OCI-LY7 (cell line): ENCODE data around the gene CEP19. TPM values are rescaled to one million over a fixed set of nuclear protein-coding genes. Genes with fewer than 3 reads are reported as not detected.
"Not testable (repeated sequence)": the region's sequence is repeated elsewhere in the genome, so short reads cannot be mapped to it uniquely, and the experiment has no call there.

Experiments used
- BruUV-seq: library from RNA; stranded (reverse); fragments of 400-500 nt; replicated peaks from 2 replicates; lab custom pipeline; 2021; lab: Mats Ljungman, UMichigan
- CTCF ChIA-PET: fragments of 300-600 bp; sonication (Branson Sonifier 250); formaldehyde crosslinking; loops from one replicate; lab custom pipeline; 2022; ENCODE audit warnings: antibody characterized with exemption; ENCODE audit not compliant: unreplicated experiment; lab: Charles Lee
- POLR2A ChIA-PET: fragments of 300-600 bp; sonication (Branson Sonifier 250); formaldehyde crosslinking; loops from one replicate; lab custom pipeline; 2022; ENCODE audit warnings: antibody characterized with exemption; lab: Charles Lee
- DNase-seq: peaks from one replicate; pipeline ENCODE4 v3.0.0-alpha.2; 2015; ENCODE audit warnings: low spot score
- H2AFZ ChIP-seq: fragments of 200-600 bp; sonication (generic), shearing (Covaris generic); 2 replicates; pipeline ENCODE4 v1.6.1; 2014; ENCODE audit warnings: mild to moderate bottlenecking, antibody characterized with exemption, low read length, moderate library complexity
- H3K27ac ChIP-seq: fragments of 200-600 bp; sonication (generic); 2 replicates; pipeline ENCODE4 v1.5.1; 2014; ENCODE audit warnings: mixed run types, low read depth, mild to moderate bottlenecking, moderate library complexity, low read length, inconsistent platforms; ENCODE audit not compliant: poor library complexity, severe bottlenecking
- H3K36me3 ChIP-seq: fragments of 200-600 bp; sonication (generic); 2 replicates; pipeline ENCODE4 v1.6.1; 2014; ENCODE audit warnings: mild to moderate bottlenecking, antibody characterized with exemption, low read length, moderate library complexity, mixed read lengths; ENCODE audit not compliant: insufficient read depth
- H3K4me1 ChIP-seq: fragments of 200-600 bp; sonication (generic); 2 replicates; pipeline ENCODE4 v1.5.1; 2014; ENCODE audit warnings: mild to moderate bottlenecking, low read length; ENCODE audit not compliant: insufficient read depth, poor library complexity, severe bottlenecking
- H3K4me2 ChIP-seq: fragments of 200-600 bp; sonication (generic); 2 replicates; pipeline ENCODE4 v1.6.1; 2014; ENCODE audit warnings: mild to moderate bottlenecking, low read length
- H3K4me3 ChIP-seq: fragments of 200-600 bp; sonication (generic); 2 replicates; pipeline ENCODE4 v1.5.1; 2014; ENCODE audit warnings: mild to moderate bottlenecking, low read depth, low read length; ENCODE audit not compliant: poor library complexity, severe bottlenecking
- H3K79me2 ChIP-seq: fragments of 200-600 bp; sonication (generic); 2 replicates; pipeline ENCODE4 v1.6.1; 2016; ENCODE audit warnings: low read depth, mild to moderate bottlenecking, low read length, moderate library complexity, mixed read lengths; ENCODE audit not compliant: insufficient read depth
- H3K9me2 ChIP-seq: fragments of 200-600 bp; sonication (generic); 2 replicates; pipeline ENCODE4 v1.6.1; 2016; ENCODE audit warnings: mild to moderate bottlenecking, low read length, mixed read lengths; ENCODE audit not compliant: insufficient read depth
- H3K9me3 ChIP-seq: fragments of 200-600 bp; sonication (generic); 2 replicates; pipeline ENCODE4 v1.6.1; 2014; ENCODE audit warnings: mild to moderate bottlenecking, mixed run types, low read length, mixed read lengths
- H4K20me1 ChIP-seq: fragments of 200-600 bp; sonication (generic); 2 replicates; pipeline ENCODE4 v1.6.1; 2014; ENCODE audit warnings: mild to moderate bottlenecking, antibody characterized with exemption, low read length, moderate library complexity, mixed read lengths; ENCODE audit not compliant: insufficient read depth
- EZH2phosphoT487 ChIP-seq: fragments of 200-600 bp; sonication (generic); IDR thresholded peaks from 2 replicates; pipeline ENCODE4 v1.6.1; 2018; ENCODE audit warnings: low read depth, borderline replicate concordance, mild to moderate bottlenecking, mixed run types, antibody characterized with exemption, low read length, moderate library complexity, mixed read lengths
- intact Hi-C: fragments of 100-400 bp; cut with micrococcal nuclease; formaldehyde crosslinking; loops from one replicate; pipeline ENCODE4 v1.10.0; 2022; ENCODE audit not compliant: unreplicated experiment
- total RNA-seq, 2 experiments: library from RNA; depleted of rRNA in 1 of 2; stranded (reverse); fragments of >200 nt in 1 of 2; shearing (Covaris generic) in 1 of 2; gene quantifications; 2 replicates each; pipeline ENCODE4 v1.2.3, GENCODE V29; 2014 to 2022
- TF ChIP-seq, protein P1 (sequence below): fragments of 200-600 bp; sonication (generic); conservative IDR thresholded peaks from 2 replicates; pipeline ENCODE4 v1.5.1; 2014; ENCODE audit warnings: mild to moderate bottlenecking, antibody characterized with exemption, low read length, moderate library complexity, mixed read lengths

CEP19 gene
- total RNA-seq, 2 experiments from 2014 or later = 3.3 to 5.7 TPM

DNA sequence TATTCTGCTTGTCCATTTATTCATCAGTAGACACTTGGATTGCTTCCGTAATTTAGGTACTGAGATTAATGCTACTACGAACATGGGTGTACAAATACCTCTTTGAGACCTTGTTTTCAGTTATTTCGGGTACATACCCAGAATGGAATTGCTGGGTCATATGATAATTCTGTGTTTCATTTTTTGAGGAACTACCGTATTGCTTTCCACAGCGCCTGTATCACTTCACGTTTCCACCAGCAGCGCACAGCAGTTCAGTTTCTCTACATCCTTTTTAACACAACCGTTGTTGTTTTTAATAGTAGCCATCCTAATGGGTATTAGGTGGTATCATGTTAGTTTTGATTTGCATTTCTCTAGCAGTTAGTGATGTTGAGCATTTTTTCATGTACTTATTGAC, 37.1 kb upstream of the CEP19 start:
- no peaks in the 10 kb centered on the region; the same call in 1 of the 2 replicates for H4K20me1 ChIP-seq
- peaks cover 88% of the 10 kb centered on the region for H3K36me3 ChIP-seq
- no peak overlapping the region for H3K4me3 ChIP-seq
- H3K9me3 ChIP-seq = peaks cover 8% of the 10 kb centered on the region
- DNase-seq = no peak
- POLR2A ChIA-PET = interaction anchor here (0.7 kb wide), 1 partner anchor 21 kb away, joined by 4 read pairs; no protein-coding TSS in a partner anchor
- H3K9me2 ChIP-seq = no peaks in the 10 kb centered on the region
- intact Hi-C loops = no loop called here
- TF ChIP-seq EZH2phosphoT487 = no peak
- TF ChIP-seq, protein P1, sequence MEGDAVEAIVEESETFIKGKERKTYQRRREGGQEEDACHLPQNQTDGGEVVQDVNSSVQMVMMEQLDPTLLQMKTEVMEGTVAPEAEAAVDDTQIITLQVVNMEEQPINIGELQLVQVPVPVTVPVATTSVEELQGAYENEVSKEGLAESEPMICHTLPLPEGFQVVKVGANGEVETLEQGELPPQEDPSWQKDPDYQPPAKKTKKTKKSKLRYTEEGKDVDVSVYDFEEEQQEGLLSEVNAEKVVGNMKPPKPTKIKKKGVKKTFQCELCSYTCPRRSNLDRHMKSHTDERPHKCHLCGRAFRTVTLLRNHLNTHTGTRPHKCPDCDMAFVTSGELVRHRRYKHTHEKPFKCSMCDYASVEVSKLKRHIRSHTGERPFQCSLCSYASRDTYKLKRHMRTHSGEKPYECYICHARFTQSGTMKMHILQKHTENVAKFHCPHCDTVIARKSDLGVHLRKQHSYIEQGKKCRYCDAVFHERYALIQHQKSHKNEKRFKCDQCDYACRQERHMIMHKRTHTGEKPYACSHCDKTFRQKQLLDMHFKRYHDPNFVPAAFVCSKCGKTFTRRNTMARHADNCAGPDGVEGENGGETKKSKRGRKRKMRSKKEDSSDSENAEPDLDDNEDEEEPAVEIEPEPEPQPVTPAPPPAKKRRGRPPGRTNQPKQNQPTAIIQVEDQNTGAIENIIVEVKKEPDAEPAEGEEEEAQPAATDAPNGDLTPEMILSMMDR = no peak
- no peak overlapping the region for H3K4me2 ChIP-seq
- H3K27ac ChIP-seq = no peak overlapping the region
- CTCF ChIA-PET = interaction anchor here (0.6 kb wide), 1 partner anchor 388 kb away, joined by 3 read pairs; no protein-coding TSS in a partner anchor
- H3K4me1 ChIP-seq = no peaks in the 10 kb centered on the region
- BruUV-seq = no TSS peak
- H2AFZ ChIP-seq = no peak overlapping the region
- peaks cover 88% of the 10 kb centered on the region for H3K79me2 ChIP-seq

DNA sequence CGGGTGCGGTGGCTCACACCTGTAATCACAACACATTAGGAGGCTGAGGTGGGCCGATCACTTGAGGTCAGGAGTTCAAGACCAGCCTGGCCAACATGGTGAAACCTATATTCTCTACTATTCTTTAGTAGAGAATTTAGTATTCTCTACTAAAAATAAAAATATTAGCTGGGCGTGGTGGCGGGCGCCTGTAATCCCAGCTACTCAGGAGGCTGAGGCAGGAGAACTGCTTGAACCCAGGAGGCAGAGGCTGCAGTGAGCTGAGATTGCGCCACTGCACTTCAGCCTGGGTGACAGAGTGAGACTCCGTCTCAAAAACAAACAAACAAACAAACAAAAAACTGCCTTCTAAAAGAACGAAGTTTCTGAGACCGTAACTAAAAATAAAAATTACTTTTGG, 31.5 kb upstream of the CEP19 start:
- H4K20me1 ChIP-seq = peaks cover 15% of the 10 kb centered on the region
- H3K9me2 ChIP-seq, H3K27ac ChIP-seq, BruUV-seq, H3K9me3 ChIP-seq, H2AFZ ChIP-seq, DNase-seq, H3K4me3 ChIP-seq, H3K4me2 ChIP-seq, CTCF ChIA-PET: not testable (repeated sequence)
- H3K4me1 ChIP-seq = peaks cover 11% of the 10 kb centered on the region
- peaks cover 86% of the 10 kb centered on the region for H3K79me2 ChIP-seq
- POLR2A ChIA-PET = interaction anchor here (1.1 to 1.2 kb wide), 2 partner anchors 10 to 19 kb away, joined by 3 to 4 read pairs; no protein-coding TSS in a partner anchor
- H3K36me3 ChIP-seq = peaks cover 36% of the 10 kb centered on the region
- intact Hi-C loops = loop anchor here (5.0 kb wide), 1 partner anchor 199 kb away; the partner anchor contains the start of gene NCBP2

DNA sequence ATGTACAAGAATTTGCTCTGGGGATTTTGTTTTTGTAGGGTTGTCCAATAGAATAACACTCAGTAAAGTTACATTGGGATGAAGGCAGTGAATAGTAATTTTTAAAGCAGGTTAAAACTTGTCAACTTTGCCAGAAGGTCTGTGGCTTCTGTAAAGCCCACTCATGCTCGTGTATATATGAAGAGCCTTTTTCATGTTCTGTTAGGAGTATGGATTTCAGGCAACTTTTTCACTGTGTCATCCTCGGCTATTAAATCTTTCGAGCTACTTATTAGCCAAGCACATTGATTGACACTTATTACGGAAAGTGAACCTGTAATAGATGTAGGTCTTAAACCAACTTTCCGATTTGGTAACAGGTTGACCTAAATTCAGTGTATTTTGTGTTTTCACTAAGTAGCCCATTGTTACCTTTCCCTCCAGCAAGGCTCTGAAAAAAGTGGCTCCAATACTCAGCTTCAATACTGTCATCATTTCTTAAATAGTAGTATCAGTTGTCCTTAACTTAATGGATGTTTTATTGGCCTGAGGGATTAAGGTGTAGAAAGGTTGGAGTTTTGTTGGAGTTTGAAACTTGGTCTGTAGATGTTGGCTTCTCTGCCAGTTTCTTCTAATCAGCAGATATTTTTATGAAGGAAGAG, 29.3 kb upstream of the CEP19 start:
- Histone ChIP-seq H3K9me3 (no peaks in the 10 kb centered on the region), H3K36me3 (peaks cover 15% of the 10 kb centered on the region), H4K20me1 (peaks cover 15% of the 10 kb centered on the region), H3K9me2 (no peaks in the 10 kb centered on the region), H3K4me3 (peak overlapping the region; percentile 95), H3K4me1 (peaks cover 11% of the 10 kb centered on the region), H3K4me2 (peak overlapping the region; percentile 88), H3K27ac (no peak overlapping the region), H3K79me2 (peaks cover 64% of the 10 kb centered on the region), H2AFZ (no peak overlapping the region)
- ChIA-PET POLR2A (interaction anchor here (1.4 to 1.9 kb wide), 3 partner anchors 16 to 201 kb away, joined by 4 to 9 read pairs (median 5); partner anchors contain the start of gene NCBP2), CTCF (no interaction called here)
- TSS peak; percentile 74 for BruUV-seq
- TF ChIP-seq, protein P1 = no peak
- no peak for TF ChIP-seq EZH2phosphoT487
- intact Hi-C loops = loop anchor here (5.0 kb wide), 1 partner anchor 201 kb away; the partner anchor contains the start of gene NCBP2
- DNase-seq = no peak
